GM12874 (cell line): Measurements from ENCODE around the gene CASP4.
A peak's percentile ranks its signal among the peaks of the same experiment; 100 is the strongest.

Source experiments
- CTCF ChIP-seq: IDR thresholded peaks from 2 replicates; pipeline ENCODE4 v1.5.1; 2011; ENCODE audit warnings: low read depth, mild to moderate bottlenecking, control low read depth, low read length, moderate library complexity; ENCODE audit not compliant: insufficient read depth

CASP4 gene

GRCh38 chr11:104968355-104968855 is at the start of gene CASP4:
TSS of gene CASP4 (minus strand) at chr11:104968574. CDS start at chr11:104968525, 49 bp downstream.
- no peak for TF ChIP-seq CTCF

GRCh38 chr11:105007463-105007862 is 39.1 kb upstream of the CASP4 start:
- TF ChIP-seq CTCF, result no peak

GRCh38 chr11:105005451-105005845 is 37.1 kb upstream of the CASP4 start:
- no peak for TF ChIP-seq CTCF

DNA sequence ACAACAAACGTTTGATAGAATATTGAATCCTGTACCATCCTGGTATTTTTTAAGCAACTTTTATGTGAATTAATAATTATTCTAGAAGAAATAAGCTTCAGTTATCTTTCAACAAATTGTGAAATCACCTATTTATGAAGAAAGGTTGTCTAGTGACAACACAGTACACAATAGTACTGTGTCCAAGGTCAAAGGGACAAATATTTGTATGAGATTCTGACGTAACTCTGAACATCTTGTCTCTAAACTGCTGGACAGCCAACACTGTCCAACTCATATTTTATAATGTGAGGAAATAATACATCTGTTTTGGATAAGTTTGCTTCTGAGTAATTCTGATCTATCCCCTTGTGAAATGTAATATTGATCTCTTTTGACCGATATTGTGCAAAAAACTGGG is 35.6 kb upstream of the CASP4 start:
- TF ChIP-seq CTCF, result no peak

GRCh38 chr11:105003151-105003550 is 34.8 kb upstream of the CASP4 start:
- no peak for TF ChIP-seq CTCF

- TF ChIP-seq CTCF, result peak; percentile 87
These were observed 32.4 kb upstream of the CASP4 start for GRCh38 chr11:105000797-105001196.

DNA sequence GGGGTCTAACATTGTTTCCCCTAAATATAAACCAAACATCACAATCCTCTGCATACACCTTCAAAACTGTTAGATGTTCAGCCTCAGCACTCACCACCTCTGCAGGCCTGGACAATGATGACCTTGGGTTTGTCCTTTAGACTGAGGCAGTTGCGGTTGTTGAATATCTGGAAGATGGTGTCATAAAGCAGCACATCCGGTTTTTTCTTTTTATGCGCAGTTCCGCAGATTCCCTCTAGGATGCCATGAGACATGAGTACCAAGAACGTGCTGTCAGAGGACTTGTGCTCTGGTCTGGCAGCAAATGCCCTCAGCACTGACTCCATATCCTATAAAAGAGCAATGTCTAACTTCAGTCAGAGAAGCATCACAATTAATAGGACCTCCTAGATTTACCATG is 31.8 kb upstream of the CASP4 start:
- TF ChIP-seq CTCF, result peak; percentile 10; the same call in 1 of the 2 replicates
